Right atrium auricular region (tissue), 2 donors: ENCODE measurements around the gene SLIT3. TPM values are rescaled to one million over a fixed set of nuclear protein-coding genes. Genes with fewer than 3 reads are reported as not detected.

ENCODE experiments used
- DNase-seq: peaks from one replicate; pipeline ENCODE4 v3.0.0-alpha.2; 2019; ENCODE audit warnings: low spot score
- H3K27ac ChIP-seq, 2 donors: fragments of 200-600 bp; sonication (generic); 1 replicate in 1 of 2; 2 replicates in 1 of 2; pipeline ENCODE4 v1.5.1; 2016 to 2019
- H3K27me3 ChIP-seq, 2 donors: fragments of 200-600 bp; sonication (generic); one replicate each; pipeline versions ENCODE4 v1.5.1 to v1.6.0; 2017 to 2019
- H3K36me3 ChIP-seq: fragments of 200-600 bp; sonication (generic); one replicate; pipeline ENCODE4 v1.5.1; 2016
- H3K4me1 ChIP-seq, 2 donors: fragments of 200-600 bp; sonication (generic); one replicate each; pipeline versions ENCODE4 v1.5.1 to v1.6.0; 2017 to 2019
- H3K4me3 ChIP-seq, 2 donors: fragments of 200-600 bp; sonication (generic); 1 replicate in 1 of 2; 2 replicates in 1 of 2; pipeline ENCODE4 v1.5.1; 2017 to 2019; ENCODE audit warnings: mild to moderate bottlenecking in 1 of 2, moderate library complexity in 1 of 2
- H3K9me3 ChIP-seq, 2 donors: fragments of 200-600 bp; sonication (generic); one replicate each; pipeline ENCODE4 v1.5.1; 2019
- CTCF ChIP-seq, 2 donors: fragments of 200-600 bp; sonication (generic); IDR thresholded peaks; one replicate each; pipeline ENCODE4 v1.5.1; 2019; ENCODE audit warnings: antibody characterized with exemption in 2 of 2
- total RNA-seq, 2 donors: library from RNA; depleted of rRNA; stranded (reverse); fragments of >200 nt; gene quantifications; one replicate each; pipeline ENCODE4 v1.1.0, GENCODE V29; 2016

SLIT3 gene
- total RNA-seq, 2 donors from 2014 or later, result 66.1 to 85.8 TPM

DNA sequence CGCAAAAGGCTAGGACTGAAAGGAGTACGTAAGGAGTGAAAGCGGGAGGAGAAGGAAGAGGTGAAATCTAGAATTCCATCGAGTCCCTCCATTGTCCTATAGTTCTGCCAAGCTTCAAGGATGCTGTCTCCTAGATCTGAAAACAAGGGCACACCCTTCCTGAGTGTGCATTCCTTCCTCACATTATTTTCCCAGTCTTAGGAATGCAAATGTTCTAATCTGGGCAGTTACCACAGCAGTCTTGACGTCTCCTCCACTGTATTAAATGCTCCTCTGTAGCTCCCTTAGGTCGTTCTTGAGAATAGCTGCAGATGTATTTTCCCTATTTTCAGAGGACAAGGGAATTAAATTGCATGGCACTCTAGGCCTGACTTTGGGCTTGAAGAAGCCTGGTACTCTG is 127.6 kb downstream of the SLIT3 start:
- DNase-seq, result no peak
- H3K4me1 ChIP-seq, result peaks cover 0 to 5% of the 10 kb centered on the region in 2 donors
- H3K4me3 ChIP-seq, result no peak overlapping the region
- no peaks in the 10 kb centered on the region for H3K27me3 ChIP-seq
- no peak for TF ChIP-seq CTCF (IDR thresholded peaks at IDR 0.05)
- no peaks in the 10 kb centered on the region for H3K9me3 ChIP-seq
- H3K36me3 ChIP-seq, result no peaks in the 10 kb centered on the region
- H3K27ac ChIP-seq, result no peak overlapping the region

- no peak for TF ChIP-seq CTCF (IDR thresholded peaks at IDR 0.05)
- H3K27ac ChIP-seq, result no peak overlapping the region
Observed at GRCh38 chr5:169171515-169171914, 129.4 kb downstream of the SLIT3 start.

GRCh38 chr5:169169783-169170182 is 131.2 kb downstream of the SLIT3 start:
- DNase-seq, result no peak
- no peak overlapping the region for H3K4me3 ChIP-seq
- H3K4me1 ChIP-seq, result peaks cover 0 to 3% of the 10 kb centered on the region in 2 donors
- H3K36me3 ChIP-seq, result no peaks in the 10 kb centered on the region
- TF ChIP-seq CTCF (IDR thresholded peaks at IDR 0.05), result no peak
- H3K27me3 ChIP-seq, result no peaks in the 10 kb centered on the region
- no peaks in the 10 kb centered on the region for H3K9me3 ChIP-seq
- H3K27ac ChIP-seq, result no peak overlapping the region

More at GRCh38 chr5:169171515-169171914, 129.4 kb downstream of the SLIT3 start:
- no peak overlapping the region for H3K4me3 ChIP-seq
- no peaks in the 10 kb centered on the region for H3K36me3 ChIP-seq
- no peaks in the 10 kb centered on the region for H3K27me3 ChIP-seq
- DNase-seq, result no peak
- no peaks in the 10 kb centered on the region for H3K9me3 ChIP-seq
- H3K4me1 ChIP-seq, result no peaks in the 10 kb centered on the region

DNA sequence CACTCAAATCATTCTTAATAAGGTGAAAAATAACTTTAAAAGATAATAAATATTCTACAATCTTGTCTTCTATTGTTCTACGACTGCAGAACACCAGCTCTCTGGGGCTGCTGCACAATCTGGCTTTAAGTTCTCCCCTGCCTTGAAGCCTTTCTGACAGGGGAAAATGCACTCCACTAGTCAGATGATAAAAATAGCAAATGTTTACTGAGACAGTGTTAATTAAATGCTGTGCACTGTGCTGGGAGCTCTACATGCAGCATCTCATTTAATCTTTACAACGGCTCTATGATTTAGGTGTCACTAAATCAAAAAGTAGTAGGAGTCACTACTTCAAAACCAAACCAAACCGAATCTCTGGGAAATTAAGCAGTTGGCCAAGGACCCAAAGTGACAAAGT is 132.7 kb downstream of the SLIT3 start:
- Histone ChIP-seq H3K4me3 (no peak overlapping the region), H3K27me3 (no peaks in the 10 kb centered on the region), H3K27ac (no peak overlapping the region), H3K36me3 (no peaks in the 10 kb centered on the region), H3K4me1 (peaks cover 0 to 6% of the 10 kb centered on the region in 2 donors), H3K9me3 (no peaks in the 10 kb centered on the region)
- TF ChIP-seq CTCF (IDR thresholded peaks at IDR 0.05), result no peak
- no peak for DNase-seq

DNA sequence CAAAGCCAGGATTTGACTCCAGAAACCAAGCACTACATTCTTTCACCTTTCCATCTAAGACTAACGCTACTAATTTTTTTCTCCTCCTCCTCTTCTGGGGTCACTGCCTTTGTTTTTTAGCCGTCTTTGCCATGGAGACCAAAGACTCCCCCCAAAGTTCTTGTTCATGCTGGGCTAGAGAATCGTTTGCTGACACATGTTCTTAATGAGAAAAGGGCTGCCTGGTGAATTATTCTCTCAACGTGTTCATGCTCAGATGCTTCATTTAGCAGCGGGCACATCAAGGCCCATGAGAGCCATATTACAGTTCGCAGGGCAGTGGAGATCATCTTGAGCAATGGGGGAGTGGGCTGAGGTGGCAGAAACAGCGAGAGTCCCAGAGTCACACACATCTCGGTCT is 134.9 kb downstream of the SLIT3 start:
- DNase-seq, result no peak
- H3K9me3 ChIP-seq, result no peaks in the 10 kb centered on the region

More for the DNA sequence above, 134.9 kb downstream of the SLIT3 start:
- Histone ChIP-seq H3K27me3 (no peaks in the 10 kb centered on the region), H3K36me3 (no peaks in the 10 kb centered on the region), H3K4me3 (no peak overlapping the region), H3K27ac (no peak overlapping the region), H3K4me1 (peaks cover 0 to 17% of the 10 kb centered on the region in 2 donors)
- TF ChIP-seq CTCF (IDR thresholded peaks at IDR 0.05), result no peak
